HG03103 (cell line): ENCODE measurements around the gene NPIPA1.
"Not testable (repeated sequence)": the region's sequence is repeated elsewhere in the genome, so short reads cannot be mapped to it uniquely, and the experiment has no call there.

Source experiments
- ATAC-seq: cut with Tn5 transposase; IDR thresholded peaks from one replicate; pipeline ENCODE4 v1.9.1; 2021; ENCODE audit warnings: low read depth; ENCODE audit not compliant: unreplicated experiment

Gene NPIPA1

GRCh38 chr16:14975418-14976194, 38.4 kb downstream of the NPIPA1 start:
- not testable (repeated sequence) for ATAC-seq

- ATAC-seq, result not testable (repeated sequence)
Observed at GRCh38 chr16:14976971-14977736, 39.9 kb downstream of the NPIPA1 start.

GRCh38 chr16:14978281-14978680, 41.0 kb downstream of the NPIPA1 start:
- ATAC-seq, result not testable (repeated sequence)

- ATAC-seq, result not testable (repeated sequence)
Observed at GRCh38 chr16:14978908-14979307, 41.7 kb downstream of the NPIPA1 start.

- not testable (repeated sequence) for ATAC-seq
Observed at GRCh38 chr16:14981234-14981633, 44.0 kb downstream of the NPIPA1 start.

- not testable (repeated sequence) for ATAC-seq
Observed at GRCh38 chr16:14982521-14982920, 45.3 kb downstream of the NPIPA1 start.

- ATAC-seq, result not testable (repeated sequence)
Observed at GRCh38 chr16:14988092-14988491, 50.8 kb downstream of the NPIPA1 start.

GRCh38 chr16:14988661-14989191, 51.5 kb downstream of the NPIPA1 start:
- ATAC-seq, result not testable (repeated sequence)

GRCh38 chr16:14989291-14990281, 52.3 kb downstream of the NPIPA1 start:
- not testable (repeated sequence) for ATAC-seq

- ATAC-seq, result not testable (repeated sequence)
Observed at GRCh38 chr16:14993277-14994151, 56.3 kb downstream of the NPIPA1 start.

GRCh38 chr16:14996702-14997101, 59.5 kb downstream of the NPIPA1 start:
- ATAC-seq, result not testable (repeated sequence)

GRCh38 chr16:14998300-14998699, 61.1 kb downstream of the NPIPA1 start:
- not testable (repeated sequence) for ATAC-seq

GRCh38 chr16:14999845-15000244, 62.6 kb downstream of the NPIPA1 start:
- not testable (repeated sequence) for ATAC-seq
